ENCODE measurements around the gene ZMIZ1.

Gene ZMIZ1

DNA sequence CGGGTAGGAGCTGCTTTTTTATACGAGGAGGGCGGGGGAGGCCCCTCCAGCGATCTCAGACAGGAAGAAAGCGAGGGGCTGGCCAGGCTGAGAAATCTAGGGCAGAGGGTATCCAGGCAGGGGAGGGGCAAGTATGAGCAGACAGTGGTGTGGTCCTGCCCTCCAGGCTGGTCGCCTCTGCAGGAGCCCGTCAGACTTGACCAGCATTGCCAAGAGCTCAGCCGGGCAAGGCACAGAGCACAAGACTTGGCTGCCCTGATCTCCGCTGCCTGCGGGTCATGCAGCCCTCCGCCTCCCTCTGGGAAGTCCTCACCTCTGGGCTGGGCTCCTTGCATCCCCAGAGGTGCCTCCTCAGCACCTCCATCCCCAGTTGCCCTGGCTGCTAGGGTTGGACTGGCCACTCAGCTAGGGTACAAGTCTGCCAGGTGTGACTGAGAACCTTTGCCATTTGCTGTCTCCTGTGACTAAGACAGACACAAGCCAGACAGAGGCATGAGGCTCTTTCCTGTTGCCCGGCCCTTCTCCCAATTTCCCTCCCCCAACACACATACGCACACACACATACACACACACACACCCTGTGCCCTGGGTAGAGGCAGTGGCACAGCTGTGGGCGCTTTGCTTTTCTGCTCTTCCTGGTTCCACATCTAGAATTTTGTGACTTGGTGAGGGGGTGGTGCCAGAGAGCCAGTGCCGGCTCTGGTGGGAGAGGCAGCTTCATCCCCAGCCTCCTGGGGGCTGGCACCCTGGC, 219.4 kb downstream of the ZMIZ1 start:
- DNase-seq (ENCODE audit: low read depth) = no peak

DNA sequence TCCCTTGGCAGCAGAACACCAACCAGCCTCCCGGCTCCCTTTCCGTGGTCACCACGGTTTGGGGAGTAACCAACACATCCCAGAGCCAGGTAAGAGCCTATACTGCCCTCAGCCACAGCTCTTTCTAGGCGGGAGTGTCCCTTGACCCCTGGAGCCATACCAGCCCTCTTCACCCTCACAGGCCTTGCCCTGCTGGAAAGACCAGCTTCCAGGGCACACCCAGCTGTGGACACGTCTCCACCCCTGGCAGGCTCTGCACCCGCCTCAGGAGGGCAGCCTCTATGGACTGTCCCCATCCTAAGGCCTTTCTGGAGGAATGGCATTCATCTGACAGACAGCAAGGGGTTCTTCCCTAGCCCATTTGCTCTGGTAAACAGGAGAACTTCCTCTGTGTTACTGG, 221.0 kb downstream of the ZMIZ1 start:
- DNase-seq (ENCODE audit: low read depth) = no peak

DNA sequence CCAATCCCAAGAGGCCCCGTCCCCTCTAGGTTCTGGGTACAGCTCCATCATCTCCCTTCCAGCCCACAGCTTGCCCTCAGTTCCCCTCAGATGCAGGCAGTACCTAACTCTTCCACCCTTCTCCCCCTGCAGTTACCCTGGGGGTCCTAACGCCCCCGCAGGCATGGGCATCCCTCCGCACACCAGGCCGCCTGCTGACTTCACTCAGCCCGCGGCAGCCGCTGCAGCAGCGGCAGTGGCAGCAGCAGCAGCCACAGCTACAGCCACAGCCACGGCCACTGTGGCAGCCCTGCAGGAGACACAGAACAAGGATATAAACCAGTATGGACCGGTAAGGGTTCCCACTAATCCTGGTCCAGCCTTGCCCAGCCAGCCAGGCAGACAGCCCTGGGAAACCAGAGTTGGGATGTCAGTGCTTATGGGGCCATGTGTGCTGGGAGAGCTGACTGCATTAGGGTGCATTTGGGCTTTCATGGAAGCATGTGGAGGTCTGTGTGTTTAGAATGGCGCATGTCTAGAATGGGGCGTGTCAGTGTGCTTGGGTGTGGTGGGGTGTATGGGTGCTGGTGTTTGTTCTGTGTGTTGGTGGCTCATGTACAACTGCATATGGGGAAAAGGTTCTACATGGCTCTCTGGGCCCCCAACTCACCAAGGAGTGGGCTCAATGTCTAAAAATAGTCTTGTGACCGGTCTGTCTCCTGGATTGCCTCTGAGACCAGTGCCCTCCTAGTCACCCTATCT, 223.4 kb downstream of the ZMIZ1 start:
- no peak for DNase-seq (ENCODE audit: low read depth)

DNA sequence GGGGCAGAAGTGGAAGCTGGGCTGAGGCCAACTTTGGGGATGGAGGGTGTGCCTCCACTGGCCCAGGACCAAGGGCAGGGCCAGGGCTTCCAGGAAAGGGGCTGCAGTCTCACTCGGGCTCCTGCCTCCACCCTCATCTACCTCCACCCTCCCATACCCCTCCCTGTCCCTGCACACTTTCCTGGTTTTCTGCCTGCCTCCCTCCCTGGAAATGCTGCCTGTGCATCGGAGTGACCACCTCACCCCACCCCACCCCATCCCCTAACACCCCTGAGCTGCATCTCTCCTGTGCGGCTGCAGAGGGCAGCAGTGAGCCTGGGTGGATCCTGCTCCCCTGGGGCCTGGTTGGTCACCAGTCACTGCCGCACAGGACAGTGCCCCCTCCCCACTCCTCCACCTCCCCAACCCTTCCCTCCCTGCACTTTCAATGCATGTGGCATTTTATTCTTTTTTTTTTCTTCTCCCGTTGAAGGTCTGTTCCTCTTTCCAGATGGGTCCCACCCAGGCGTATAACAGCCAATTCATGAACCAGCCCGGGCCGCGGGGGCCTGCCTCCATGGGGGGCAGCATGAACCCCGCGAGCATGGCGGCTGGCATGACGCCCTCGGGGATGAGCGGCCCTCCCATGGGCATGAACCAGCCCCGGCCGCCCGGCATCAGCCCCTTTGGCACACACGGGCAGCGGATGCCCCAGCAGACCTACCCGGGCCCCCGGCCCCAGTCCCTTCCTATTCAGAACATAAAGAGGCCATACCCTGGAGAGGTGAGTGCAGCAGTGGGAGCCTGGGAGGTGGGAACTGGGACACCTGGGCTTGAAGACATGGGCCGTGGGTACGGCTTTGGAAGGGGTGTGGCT, 224.4 kb downstream of the ZMIZ1 start:
- no peak for DNase-seq (ENCODE audit: low read depth)

DNA sequence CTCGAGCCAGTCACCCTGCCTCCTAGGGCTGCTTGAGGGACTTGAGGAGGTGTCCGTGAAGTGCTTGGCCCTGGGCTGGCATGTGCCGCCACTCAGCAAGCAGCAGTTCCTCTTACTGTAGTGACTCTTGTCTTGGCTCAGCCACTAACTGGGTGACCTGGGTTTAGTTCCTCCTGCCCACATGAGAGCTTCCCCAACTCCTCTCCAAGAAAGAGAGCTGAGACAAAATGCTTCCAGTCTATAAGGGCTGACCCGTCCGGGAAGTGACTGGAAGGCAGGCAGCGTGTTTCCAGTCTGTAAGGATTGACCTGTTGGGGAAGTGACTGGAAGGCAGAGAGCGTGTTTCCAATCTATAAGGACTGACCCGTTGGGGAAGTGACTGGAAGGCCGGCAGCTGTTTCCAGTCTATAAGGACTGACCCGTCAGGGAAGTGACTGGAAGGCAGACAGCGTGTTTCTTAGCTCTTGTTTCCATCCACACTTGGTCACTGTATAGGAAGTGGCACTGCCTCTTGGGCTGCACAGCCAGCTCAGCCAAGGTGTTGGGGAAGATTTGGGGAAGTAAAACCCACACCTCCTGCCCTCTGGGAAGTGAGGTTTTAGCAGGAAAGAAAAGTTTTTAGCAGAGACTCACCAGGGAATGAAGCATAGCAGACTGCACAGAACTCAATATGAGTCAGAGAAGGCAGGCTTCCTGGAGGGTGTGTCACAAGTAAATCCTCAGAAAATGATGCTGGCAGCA, 225.2 kb downstream of the ZMIZ1 start:
- DNase-seq (ENCODE audit: low read depth) = no peak

DNA sequence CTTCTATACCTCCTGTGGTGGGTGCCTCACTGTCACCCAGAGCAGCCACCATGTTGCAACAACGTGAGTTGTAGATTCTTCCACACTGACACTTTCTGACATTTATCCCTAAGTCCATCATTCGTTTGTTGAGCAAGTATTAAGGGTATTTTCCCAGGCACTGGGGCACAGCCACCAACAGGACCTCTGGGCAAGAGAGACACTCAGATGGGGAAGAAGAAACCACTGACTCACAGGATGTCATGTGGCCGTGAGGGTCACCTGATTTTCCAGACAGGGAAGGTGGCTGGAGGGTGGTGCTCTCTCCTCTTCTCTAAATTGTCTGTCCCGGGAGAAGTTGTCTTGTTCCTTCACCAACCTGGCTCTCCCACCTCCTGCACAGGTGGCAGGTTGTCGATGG, 226.8 kb downstream of the ZMIZ1 start:
- DNase-seq (ENCODE audit: low read depth) = no peak

DNA sequence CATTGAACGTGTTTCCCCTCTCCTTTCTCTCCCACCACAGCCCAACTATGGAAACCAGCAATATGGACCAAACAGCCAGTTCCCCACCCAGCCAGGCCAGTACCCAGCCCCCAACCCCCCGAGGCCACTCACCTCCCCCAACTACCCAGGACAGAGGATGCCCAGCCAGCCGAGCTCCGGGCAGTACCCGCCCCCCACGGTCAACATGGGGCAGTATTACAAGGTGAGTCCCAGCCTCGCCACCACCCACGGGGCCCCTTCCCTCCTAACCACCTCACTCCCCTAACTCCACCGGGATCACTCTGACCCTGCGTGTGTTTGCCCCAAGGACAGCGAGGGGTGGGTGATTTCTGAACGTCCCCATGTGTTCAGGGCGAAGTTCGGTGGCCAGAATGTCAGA, 227.7 kb downstream of the ZMIZ1 start:
- DNase-seq (ENCODE audit: low read depth) = no peak

DNA sequence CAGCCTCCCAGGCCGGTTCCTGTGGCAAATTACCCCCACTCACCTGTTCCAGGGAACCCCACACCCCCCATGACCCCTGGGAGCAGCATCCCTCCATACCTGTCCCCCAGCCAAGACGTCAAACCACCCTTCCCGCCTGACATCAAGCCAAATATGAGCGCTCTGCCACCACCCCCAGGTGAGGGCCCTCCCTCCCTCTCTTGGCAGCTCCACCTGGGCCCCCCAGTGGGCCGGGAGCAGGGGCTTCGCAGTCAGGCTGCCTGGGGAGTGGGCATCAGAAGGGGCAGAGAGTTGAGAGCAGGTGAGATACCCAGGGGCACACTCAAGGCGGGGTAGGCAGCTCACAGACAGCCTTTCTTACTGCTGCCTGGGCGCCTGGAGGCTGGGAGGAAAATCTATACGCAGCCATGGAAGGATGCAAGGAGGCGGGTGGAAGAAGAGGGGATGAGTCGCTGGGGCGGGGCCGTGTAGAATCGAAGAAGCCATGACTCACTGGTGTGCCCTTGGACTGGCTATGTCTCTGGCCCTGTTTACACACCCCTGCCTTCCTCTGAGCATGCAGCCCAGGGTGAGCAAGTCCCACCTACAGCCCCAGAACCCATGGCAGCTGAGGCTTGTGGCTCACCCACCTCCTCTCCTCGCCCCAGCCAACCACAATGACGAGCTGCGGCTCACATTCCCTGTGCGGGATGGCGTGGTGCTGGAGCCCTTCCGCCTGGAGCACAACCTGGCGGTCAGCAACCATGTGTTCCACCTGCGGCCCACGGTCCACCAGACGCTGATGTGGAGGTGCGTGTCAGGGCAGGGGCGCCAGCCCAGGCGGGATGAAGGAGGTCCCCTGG, 229.9 kb downstream of the ZMIZ1 start:
- DNase-seq (ENCODE audit: low read depth) = peak; percentile 91

DNA sequence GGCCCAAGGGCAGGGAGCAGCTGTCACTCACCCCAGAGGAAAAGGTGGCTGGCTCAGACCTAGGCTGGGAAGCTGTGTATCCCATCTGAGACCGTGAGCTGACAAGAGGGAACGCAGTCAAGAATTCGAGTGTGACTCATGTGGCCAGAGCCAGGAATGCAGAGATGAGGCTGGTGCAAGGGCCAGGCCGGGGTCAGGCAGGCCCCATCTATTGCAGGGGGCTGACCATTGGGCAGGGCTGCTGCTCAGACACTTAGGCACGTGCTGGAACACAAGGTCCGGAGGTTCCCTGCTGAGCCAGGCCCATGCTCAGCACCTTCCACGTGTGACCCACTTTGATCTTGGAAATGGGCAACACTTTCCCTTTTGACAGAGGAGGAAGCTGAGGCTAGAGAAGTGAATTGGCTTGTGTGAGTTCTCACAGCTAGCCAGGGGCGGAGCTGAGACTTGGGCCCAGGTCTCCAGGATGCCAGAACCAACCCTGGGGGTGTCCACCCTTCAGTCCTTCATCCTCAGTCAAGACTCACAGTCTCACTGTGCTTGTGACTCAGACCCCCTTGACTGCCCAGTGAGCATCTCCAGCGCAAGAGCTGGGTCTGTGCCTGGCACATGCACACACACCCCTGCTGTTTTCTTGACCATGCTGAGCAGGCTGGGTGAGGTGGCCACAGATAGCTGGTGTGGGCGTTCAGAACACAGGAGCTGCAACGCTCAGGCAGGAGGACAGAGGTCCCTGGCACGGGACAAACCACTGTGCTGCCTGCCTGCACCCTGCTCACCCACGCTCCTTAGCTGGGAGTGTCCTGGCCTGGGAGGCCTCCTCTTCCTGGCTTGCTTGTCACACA, 230.9 kb downstream of the ZMIZ1 start:
- DNase-seq (ENCODE audit: low read depth) = peak; percentile 72

DNA sequence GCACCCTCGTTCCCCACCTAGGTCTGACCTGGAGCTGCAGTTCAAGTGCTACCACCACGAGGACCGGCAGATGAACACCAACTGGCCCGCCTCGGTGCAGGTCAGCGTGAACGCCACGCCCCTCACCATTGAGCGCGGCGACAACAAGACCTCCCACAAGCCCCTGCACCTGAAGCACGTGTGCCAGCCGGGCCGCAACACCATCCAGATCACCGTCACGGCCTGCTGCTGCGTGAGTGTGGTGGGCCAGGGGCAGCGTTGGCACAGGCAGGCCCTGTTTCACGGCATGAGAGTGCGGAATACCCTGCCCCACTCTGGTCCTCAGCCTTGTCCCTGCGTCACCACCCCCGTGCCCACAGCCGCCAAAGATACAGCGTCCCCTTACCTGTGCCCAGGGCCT, 231.9 kb downstream of the ZMIZ1 start:
- DNase-seq (ENCODE audit: low read depth) = no peak

DNA sequence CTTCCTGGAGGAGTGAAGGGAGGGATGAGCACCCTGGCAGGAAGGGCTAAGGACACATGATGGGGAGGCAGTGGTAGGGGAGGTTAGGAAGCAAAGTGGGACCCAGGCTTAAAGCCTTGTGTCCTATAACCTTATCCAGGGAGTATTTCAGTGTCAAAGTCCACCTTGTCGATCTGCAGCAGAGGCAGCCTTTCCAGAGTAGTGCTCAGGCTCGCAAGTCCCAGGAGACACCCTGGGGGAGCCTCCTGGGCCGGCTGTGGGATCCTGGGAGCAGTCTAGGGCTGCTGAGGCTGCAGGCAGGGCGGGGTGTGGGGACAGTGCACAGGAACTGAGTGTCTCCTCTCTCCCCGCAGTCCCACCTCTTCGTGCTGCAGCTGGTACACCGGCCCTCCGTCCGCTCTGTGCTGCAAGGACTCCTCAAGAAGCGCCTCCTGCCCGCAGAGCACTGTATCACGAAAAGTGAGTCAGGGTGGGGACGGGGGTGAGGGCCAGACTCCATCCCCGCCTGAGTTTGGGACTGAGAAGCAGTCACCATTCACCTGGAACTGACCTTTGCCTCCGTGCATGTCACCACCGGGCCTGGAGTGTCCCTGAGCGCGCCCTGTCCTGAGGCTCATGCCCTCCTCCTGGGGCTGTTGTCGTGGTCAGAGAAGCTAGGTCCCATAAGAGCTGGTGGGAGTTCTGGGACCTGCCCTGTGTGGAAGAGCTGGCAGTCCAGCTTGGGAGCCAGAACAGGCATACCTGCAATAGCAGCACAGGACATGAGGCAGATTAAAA, 233.2 kb downstream of the ZMIZ1 start:
- no peak for DNase-seq (ENCODE audit: low read depth)

DNA sequence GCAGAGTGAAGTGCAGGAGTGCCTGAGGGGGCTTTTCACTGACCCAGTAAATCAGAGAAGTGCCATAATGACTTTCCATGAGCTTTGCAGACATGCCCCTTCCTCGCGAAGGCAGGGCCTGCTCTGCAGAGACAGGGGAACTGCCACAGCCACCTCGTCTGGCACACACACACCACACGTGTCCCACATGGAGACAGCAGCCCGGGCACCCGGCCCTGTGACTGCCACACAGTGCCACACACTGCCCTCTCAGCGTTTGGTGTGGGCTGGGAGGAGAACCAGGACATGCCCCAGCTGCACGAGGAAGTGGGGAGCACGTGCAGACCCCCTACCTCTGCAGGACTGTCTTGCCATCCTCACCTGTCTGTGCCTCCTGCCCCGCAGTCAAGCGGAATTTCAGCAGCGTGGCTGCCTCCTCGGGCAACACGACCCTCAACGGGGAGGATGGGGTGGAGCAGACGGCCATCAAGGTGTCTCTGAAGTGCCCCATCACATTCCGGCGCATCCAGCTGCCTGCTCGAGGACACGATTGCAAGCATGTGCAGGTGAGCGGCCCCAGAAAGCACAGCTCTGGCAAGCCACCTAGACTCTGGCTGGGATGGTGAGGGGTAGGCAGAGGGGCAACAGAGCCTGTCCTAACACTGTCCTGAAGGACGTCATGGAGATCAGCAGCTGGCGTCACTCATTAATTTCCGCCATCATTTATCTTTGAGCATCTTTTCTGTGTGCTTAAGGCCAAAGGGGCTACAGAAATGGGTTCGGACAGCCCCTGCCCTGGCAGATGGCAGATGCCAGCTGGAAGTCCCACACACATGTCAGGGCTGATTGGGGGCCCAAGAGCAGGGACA, 235.1 kb downstream of the ZMIZ1 start:
- DNase-seq (ENCODE audit: low read depth) = no peak

DNA sequence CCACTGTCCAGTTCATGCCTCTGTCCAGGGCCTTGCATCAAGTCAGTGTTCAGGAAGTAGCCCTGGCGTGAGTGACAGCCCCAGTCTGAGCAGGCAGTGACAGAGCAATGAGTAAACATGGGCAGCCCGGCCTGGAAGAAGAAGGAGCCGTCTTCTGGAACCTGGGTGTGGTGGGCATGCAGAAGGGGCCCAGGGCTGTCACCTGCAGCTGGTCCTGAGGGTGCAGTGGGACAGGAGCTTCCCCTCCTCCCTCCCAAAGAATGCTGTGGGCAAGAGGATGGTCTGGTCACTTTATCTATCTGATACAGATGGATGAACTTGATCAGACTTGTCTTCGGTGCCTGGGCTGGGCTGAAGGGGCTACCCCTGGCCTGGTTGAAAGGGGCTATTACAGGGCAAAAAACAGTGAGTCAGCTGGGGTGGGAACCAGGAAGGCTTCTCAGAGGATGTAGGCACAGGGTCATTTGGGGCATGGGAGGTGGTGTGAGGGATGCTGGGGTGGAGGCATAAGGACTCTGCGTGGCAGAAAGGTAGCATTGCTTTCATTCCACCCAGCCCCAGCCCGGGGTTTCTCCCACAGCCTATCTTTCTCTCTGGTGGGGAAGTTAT, 235.8 kb downstream of the ZMIZ1 start:
- no peak for DNase-seq (ENCODE audit: low read depth)

DNA sequence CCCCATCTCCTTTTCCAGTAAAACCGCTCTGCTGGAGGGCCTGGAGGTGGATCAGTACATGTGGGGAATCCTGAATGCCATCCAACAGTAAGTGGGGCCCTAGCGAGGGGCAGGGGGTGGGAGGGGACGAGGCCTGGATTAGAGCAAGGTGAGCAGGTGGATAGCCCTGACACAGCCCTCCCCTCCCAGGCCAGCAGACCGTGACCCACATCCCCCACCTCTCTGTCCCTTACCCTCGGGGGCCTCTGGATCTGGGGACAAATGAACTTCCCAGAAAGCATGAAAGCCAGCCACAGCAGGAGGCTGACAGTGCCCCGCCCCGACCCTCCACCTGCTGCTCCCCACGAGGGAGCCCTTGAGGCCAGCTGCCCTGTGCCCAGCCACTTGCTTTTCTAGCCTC, 236.7 kb downstream of the ZMIZ1 start:
- no peak for DNase-seq (ENCODE audit: low read depth)

DNA sequence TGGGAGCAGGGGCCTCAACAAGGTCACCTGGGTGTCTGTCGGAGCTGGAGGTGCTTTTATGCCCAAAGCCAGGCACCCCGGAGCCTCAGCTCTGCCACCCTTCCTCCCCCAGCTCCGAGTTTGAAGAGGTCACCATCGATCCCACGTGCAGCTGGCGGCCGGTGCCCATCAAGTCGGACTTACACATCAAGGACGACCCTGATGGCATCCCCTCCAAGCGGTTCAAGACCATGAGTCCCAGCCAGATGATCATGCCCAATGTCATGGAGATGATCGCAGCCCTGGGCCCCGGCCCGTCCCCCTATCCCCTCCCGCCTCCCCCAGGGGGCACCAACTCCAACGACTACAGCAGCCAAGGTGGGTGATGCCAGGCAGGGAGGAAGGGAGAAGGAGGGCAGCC, 237.2 kb downstream of the ZMIZ1 start:
- no peak for DNase-seq (ENCODE audit: low read depth)

DNA sequence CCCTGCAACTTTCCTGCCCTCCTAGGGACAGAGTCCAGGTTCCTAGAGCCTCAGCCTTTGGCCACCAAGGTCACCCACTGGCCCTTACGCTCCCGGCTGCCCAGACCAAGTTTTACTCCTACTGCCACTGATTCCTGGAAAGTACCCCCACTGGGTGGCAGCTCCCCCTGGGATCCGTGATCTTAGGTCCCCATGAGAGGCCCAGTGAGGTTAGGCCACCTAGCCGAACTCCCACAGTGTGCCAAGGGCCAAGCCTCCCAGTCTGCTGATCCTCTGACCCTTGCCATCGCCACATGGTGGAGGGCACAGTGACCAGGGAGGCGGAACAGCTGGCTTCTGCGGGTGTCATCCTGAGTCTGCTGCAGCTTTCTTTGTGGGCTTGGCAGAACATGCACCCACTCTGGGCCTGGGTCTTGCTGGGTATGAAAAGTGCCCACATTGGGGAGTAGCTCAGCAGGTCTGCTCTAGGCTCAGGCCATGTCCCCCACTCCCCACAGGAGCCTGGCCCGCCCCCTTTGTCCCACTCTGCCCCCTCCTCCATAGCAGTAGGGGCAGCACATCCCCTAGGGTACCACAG, 238.0 kb downstream of the ZMIZ1 start:
- DNase-seq (ENCODE audit: low read depth) = no peak

DNA sequence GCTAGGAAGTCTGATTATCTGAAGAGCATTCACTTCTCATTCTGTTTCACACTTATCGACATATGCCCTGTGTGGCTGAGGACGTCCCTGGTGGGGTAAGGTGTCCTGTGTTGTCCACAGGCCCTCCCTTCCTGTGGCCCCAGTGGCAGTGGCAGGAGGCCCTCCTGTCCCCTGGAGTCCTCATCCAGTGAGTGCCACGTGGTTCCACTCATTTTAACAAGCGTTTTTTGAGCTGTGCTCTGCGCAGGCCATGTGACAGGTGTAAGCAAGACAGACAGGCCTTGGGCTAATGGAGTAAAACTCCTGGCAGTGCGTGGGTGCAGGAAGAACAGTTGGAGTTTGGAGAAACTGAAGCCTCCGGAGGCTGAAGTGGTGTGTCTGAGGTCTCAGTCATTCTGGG, 239.2 kb downstream of the ZMIZ1 start:
- no peak for DNase-seq (ENCODE audit: low read depth)
